Rectal smooth muscle tissue (tissue), 1 donor: ENCODE data around the gene CCER1.

Source experiments
- H3K27ac ChIP-seq: one replicate; pipeline ENCODE4 v1.7.0; 2013; ENCODE audit warnings: low read depth, low read length, inconsistent platforms
- H3K27me3 ChIP-seq: one replicate; pipeline ENCODE4 v1.7.0; 2013; ENCODE audit warnings: low read length; ENCODE audit not compliant: control insufficient read depth, insufficient read depth
- H3K36me3 ChIP-seq: one replicate; pipeline ENCODE4 v1.7.0; 2013; ENCODE audit warnings: low read length; ENCODE audit not compliant: control insufficient read depth, insufficient read depth
- H3K4me1 ChIP-seq: one replicate; pipeline ENCODE4 v1.7.0; 2013; ENCODE audit warnings: low read length; ENCODE audit not compliant: control insufficient read depth, insufficient read depth
- H3K4me3 ChIP-seq: one replicate; pipeline ENCODE4 v1.7.0; 2013; ENCODE audit warnings: low read length
- H3K9ac ChIP-seq: one replicate; pipeline ENCODE4 v1.7.0; 2013; ENCODE audit warnings: low read length

Gene CCER1

DNA sequence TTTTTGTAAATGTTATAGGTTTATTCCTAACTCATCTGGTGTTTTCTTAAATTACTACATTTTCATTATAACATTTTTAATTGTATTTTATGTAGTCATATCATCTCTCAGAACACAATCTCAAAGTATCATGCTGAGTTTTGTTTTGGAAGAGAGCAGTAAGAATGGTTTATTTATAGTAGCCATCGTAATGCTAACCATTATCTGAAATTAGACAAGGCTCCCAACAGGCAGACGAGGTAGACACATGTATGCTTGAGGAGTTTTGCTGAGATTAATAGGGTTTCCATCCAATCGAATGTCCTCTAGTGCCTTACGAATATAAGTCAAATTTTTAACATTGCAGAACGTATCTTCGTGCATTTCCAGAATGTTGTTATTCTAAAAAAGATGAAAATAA is 9.0 kb upstream of the CCER1 start:
- Histone ChIP-seq H3K36me3 (no peaks in the 10 kb centered on the region), H3K27me3 (no peaks in the 10 kb centered on the region), H3K4me1 (no peaks in the 10 kb centered on the region), H3K27ac (no peak overlapping the region), H3K4me3 (no peak overlapping the region), H3K9ac (no peak overlapping the region)

DNA sequence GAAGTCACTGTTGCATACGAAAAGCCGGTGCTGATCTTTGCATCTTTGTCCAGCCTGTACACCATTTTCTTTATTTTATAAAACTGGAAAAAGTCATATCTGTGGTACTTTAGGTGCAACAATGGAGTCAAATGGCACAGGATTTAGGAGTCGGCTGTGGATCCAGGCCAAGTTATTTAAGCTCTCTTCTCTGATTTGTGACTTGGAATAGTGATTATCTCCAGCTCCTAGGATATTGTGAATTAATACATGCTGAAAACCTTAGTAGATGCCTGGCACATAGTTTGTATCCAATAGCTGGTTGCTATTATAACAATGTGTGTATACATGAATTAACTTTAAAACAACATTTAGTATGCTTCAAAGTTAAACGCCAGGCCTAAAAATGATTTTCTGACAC is 6.2 kb upstream of the CCER1 start:
- Histone ChIP-seq H3K4me1 (no peaks in the 10 kb centered on the region), H3K4me3 (no peak overlapping the region), H3K36me3 (no peaks in the 10 kb centered on the region), H3K9ac (no peak overlapping the region), H3K27me3 (no peaks in the 10 kb centered on the region), H3K27ac (no peak overlapping the region)

DNA sequence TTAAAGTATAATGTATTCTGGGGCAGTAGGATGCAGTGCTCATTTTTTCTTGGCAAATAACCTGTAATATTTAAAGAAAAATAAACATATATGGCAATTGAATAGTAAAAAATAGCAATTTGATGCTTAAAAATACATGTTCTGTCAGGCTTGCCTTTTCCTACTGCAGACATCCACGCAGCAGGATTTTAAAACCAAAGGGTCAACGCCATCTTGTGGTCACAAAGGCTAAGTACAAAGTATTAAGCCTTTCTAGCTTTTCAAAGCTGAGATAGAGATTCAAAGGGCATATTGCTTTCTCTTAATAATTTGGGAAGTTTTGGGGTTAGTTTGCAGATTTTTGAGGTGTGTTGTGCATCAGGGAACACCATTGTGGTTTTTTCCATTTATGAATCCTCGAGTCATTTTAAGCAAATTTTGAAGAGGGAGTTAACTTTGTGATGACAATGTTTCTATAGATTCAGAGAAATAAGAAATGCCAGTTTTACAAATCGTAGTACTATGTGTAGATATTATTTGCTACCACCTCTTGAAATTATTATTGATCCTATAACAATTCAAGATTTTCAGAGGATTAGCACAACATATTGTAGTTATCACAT is 4.7 kb upstream of the CCER1 start:
- Histone ChIP-seq H3K27me3 (no peaks in the 10 kb centered on the region), H3K27ac (no peak overlapping the region), H3K4me3 (no peak overlapping the region), H3K9ac (no peak overlapping the region), H3K36me3 (no peaks in the 10 kb centered on the region), H3K4me1 (no peaks in the 10 kb centered on the region)

DNA sequence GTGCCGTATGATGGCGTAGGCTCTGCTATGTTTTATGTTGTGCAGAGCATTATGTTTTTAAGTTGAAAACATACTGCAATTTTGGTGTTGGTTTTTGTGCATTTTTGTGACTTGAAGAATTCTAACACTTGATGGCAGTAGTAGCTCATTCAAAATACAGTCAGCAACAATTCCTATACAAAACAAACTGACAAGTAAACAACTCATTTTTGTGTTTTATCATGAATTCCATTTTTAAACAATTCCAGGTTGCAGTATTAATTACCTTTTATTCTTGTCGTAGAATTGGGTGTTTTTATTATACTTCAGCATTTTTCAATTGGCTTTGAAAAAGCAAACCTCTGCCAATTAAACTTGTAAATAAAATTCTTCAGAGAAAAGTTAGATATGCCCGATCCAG is 4.1 kb upstream of the CCER1 start:
- H3K4me3 ChIP-seq: no peak overlapping the region
- H3K27me3 ChIP-seq: no peaks in the 10 kb centered on the region
- H3K4me1 ChIP-seq: no peaks in the 10 kb centered on the region
- H3K27ac ChIP-seq: no peak overlapping the region
- no peaks in the 10 kb centered on the region for H3K36me3 ChIP-seq
- no peak overlapping the region for H3K9ac ChIP-seq

- Histone ChIP-seq H3K4me3 (no peak overlapping the region), H3K9ac (no peak overlapping the region), H3K27ac (no peak overlapping the region), H3K27me3 (no peaks in the 10 kb centered on the region), H3K36me3 (no peaks in the 10 kb centered on the region), H3K4me1 (no peaks in the 10 kb centered on the region)
Measured at GRCh38 chr12:90958347-90958746, 3.4 kb upstream of the CCER1 start.

GRCh38 chr12:90954428-90954827 is 548 bp downstream of the CCER1 start:
- no peaks in the 10 kb centered on the region for H3K27me3 ChIP-seq
- H3K4me1 ChIP-seq: no peaks in the 10 kb centered on the region
- H3K9ac ChIP-seq: no peak overlapping the region
- no peaks in the 10 kb centered on the region for H3K36me3 ChIP-seq
- no peak overlapping the region for H3K4me3 ChIP-seq
- H3K27ac ChIP-seq: no peak overlapping the region

DNA sequence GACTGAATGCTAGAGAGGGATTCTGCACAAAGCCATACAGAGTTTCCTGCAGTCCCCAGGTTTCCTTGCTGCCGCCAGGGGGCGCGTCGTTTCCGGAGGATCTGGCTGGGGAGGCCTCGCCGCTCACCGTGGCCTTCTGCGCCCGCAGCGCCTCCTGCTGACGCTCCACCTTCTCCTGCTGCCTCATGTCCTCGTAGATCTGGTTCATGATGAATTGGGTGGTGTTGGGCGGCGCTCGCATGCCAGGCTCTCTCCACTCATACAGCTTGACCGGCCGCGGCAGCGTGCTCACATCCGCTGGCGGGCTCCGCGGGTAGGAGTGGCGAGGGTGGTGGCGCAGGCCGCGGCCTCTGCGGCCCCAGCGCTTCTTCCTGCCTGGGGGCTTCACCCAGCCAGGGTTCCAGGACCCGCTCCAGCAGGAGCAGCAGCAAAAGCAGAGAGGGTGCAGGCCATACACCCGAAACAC is 987 bp downstream of the CCER1 start:
- no peaks in the 10 kb centered on the region for H3K4me1 ChIP-seq
- no peak overlapping the region for H3K4me3 ChIP-seq
- no peak overlapping the region for H3K9ac ChIP-seq
- H3K27ac ChIP-seq: no peak overlapping the region
- H3K36me3 ChIP-seq: no peaks in the 10 kb centered on the region
- no peaks in the 10 kb centered on the region for H3K27me3 ChIP-seq

DNA sequence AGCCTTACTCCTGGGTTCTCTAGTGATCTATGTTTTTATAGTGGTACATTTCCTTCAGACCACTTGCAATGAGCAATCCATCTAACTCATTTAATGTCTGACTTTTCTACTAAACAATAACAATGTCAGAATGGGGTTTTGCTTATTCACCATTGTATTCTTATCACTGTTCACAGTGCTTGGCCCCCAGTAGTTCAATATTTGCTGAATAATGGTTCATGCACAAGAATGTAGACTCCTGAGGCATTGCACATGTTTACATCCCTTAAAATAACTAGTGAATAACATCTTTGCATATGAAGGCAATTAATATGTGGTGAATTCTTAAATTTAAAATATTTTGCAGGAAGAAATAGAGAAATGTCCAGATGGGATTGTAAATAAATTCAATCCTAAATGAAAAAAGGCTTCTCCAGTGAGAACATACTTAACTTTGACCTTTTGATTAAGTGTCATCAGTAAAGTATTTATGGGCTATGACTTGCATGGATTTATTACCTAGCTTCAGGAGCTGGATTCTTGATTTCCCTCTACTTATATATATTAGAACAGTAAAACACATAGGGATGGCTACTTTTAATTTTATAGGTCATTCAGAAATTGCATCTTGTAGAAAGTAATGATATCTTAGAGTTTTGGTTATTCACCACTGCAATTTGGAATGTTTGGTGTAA is 3.4 kb downstream of the CCER1 start:
- Histone ChIP-seq H3K4me1 (no peaks in the 10 kb centered on the region), H3K9ac (no peak overlapping the region), H3K36me3 (no peaks in the 10 kb centered on the region), H3K27ac (no peak overlapping the region), H3K27me3 (no peaks in the 10 kb centered on the region), H3K4me3 (no peak overlapping the region)

DNA sequence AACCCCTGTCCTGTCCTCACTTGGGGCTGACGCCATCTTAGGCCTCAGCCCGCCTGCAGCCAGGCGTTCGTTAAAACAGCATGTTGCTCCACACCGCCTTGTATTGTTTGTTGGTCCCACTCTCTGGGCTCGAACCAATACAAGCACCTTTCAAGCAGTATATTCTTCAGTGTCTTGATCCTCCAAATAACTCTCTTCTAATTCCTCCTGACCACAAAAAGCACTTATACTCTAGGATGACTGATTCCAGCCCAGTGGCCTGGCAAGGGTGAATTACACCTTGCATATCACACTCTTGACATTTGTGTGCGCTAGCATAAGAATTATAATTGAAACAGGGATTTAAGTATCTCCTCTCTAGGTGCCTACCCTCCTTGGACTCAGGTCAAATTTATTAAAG is 7.1 kb downstream of the CCER1 start:
- no peaks in the 10 kb centered on the region for H3K36me3 ChIP-seq
- H3K27me3 ChIP-seq: no peaks in the 10 kb centered on the region
- no peak overlapping the region for H3K4me3 ChIP-seq
- H3K4me1 ChIP-seq: no peaks in the 10 kb centered on the region
- no peak overlapping the region for H3K27ac ChIP-seq
- no peak overlapping the region for H3K9ac ChIP-seq

GRCh38 chr12:90945070-90945649 is 9.8 kb downstream of the CCER1 start:
- Histone ChIP-seq H3K9ac (no peak overlapping the region), H3K4me1 (no peaks in the 10 kb centered on the region), H3K4me3 (no peak overlapping the region), H3K36me3 (no peaks in the 10 kb centered on the region), H3K27me3 (no peaks in the 10 kb centered on the region), H3K27ac (no peak overlapping the region)

DNA sequence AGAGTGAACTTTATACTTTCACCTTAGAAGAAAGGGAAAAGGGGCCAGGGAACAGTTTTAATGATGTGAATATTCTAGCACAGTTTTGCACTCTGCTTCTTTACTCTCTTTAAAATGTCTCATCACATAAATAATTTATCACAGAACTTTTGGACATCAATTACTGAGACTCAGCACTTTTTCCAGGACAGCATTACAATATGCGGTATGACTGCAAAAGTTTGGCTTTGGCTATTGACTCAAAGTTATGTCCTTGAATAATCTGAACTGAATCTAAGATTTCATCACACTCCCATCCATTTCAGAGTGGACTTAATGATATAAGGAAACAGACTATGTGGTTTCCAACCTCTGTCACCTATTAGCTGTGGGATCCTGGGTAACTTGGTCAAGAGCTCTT is 11.7 kb downstream of the CCER1 start:
- H3K9ac ChIP-seq: no peak overlapping the region
- no peaks in the 10 kb centered on the region for H3K27me3 ChIP-seq
- no peaks in the 10 kb centered on the region for H3K4me1 ChIP-seq
- H3K4me3 ChIP-seq: no peak overlapping the region
- H3K36me3 ChIP-seq: no peaks in the 10 kb centered on the region
- H3K27ac ChIP-seq: no peak overlapping the region

DNA sequence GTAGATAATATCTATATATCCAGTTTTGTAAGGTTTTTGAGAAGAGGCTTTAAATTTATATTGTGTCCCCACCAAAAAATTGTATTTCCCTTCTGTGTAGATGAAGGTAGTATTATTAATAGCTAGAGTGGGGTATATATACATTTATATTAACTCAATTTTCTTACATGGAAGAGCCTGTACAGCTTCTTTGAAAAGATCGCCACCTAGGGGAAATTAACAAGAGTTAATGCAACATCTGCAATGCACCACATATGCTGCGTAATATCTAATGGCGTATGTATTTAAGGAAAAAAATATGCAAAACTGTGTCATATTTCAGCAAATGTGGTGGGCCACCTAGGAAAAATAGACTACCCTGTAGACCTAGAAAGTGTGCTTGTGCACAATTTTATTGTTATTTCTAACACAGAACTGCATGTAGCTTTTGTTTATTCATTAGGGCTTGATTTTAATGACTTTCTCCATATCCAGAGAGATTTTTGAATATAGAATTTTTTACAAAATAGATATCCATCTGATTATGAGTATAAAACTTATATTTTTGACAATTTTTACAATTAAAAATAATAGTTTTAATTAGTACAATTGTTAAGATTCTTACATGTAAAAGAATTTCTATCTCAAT is 14.0 kb downstream of the CCER1 start:
- Histone ChIP-seq H3K4me1 (no peaks in the 10 kb centered on the region), H3K27ac (no peak overlapping the region), H3K4me3 (no peak overlapping the region), H3K9ac (no peak overlapping the region), H3K36me3 (no peaks in the 10 kb centered on the region), H3K27me3 (no peaks in the 10 kb centered on the region)
